HG03439 (cell line): ENCODE measurements around the gene H3-3A.
A peak's percentile ranks its signal among the peaks of the same experiment; 100 is the strongest.

Experiments used
- ATAC-seq: cut with Tn5 transposase; IDR thresholded peaks from one replicate; pipeline ENCODE4 v1.9.1; 2021; ENCODE audit warnings: mild to moderate bottlenecking, moderate library complexity; ENCODE audit not compliant: unreplicated experiment

Gene H3-3A

GRCh38 chr1:226062558-226063223 lies at the start of gene H3-3A:
Gene H3-3A (plus strand): TSS chr1:226062716. CDS start chr1:226064352, 1,636 bp downstream.
- ATAC-seq: peak; percentile 76

GRCh38 chr1:226017070-226017469 lies 45.4 kb upstream of the H3-3A start:
- no peak for ATAC-seq

- ATAC-seq: no peak
These were observed 42.9 kb upstream of the H3-3A start for GRCh38 chr1:226019572-226019971.

GRCh38 chr1:226021401-226021800 lies 41.1 kb upstream of the H3-3A start:
- ATAC-seq: no peak

- ATAC-seq: no peak
These were observed 40.7 kb upstream of the H3-3A start for GRCh38 chr1:226021801-226022200.

- ATAC-seq: no peak
These were observed 38.8 kb upstream of the H3-3A start for GRCh38 chr1:226023735-226024134.

GRCh38 chr1:226026833-226027232 lies 35.7 kb upstream of the H3-3A start:
- ATAC-seq: no peak

- no peak for ATAC-seq
These were observed 34.8 kb upstream of the H3-3A start for GRCh38 chr1:226027538-226028217.

- peak; percentile 87 for ATAC-seq
These were observed 33.4 kb upstream of the H3-3A start for GRCh38 chr1:226029093-226029496.

GRCh38 chr1:226029568-226030225 lies 32.8 kb upstream of the H3-3A start:
- ATAC-seq: no peak

- ATAC-seq: no peak
These were observed 28.9 kb upstream of the H3-3A start for GRCh38 chr1:226033582-226033981.

- no peak for ATAC-seq
These were observed 28.5 kb upstream of the H3-3A start for GRCh38 chr1:226033991-226034390.

GRCh38 chr1:226034482-226034881 lies 28.0 kb upstream of the H3-3A start:
- no peak for ATAC-seq

- no peak for ATAC-seq
These were observed 26.6 kb upstream of the H3-3A start for GRCh38 chr1:226035915-226036314.

GRCh38 chr1:226038661-226039060 lies 23.9 kb upstream of the H3-3A start:
- ATAC-seq: no peak

GRCh38 chr1:226041419-226041818 lies 21.1 kb upstream of the H3-3A start:
- no peak for ATAC-seq

- ATAC-seq: no peak
These were observed 17.9 kb upstream of the H3-3A start for GRCh38 chr1:226044514-226045101.

GRCh38 chr1:226046240-226046639 lies 16.3 kb upstream of the H3-3A start:
- no peak for ATAC-seq

GRCh38 chr1:226047495-226047894 lies 15.0 kb upstream of the H3-3A start:
- no peak for ATAC-seq

GRCh38 chr1:226048886-226049285 lies 13.6 kb upstream of the H3-3A start:
- ATAC-seq: no peak

- no peak for ATAC-seq
These were observed 12.4 kb upstream of the H3-3A start for GRCh38 chr1:226050133-226050532.

GRCh38 chr1:226051365-226051764 lies 11.2 kb upstream of the H3-3A start:
- ATAC-seq: no peak
